HepG2 (cell line): ENCODE measurements around the gene SH2B2. TPM values are rescaled to one million over a fixed set of nuclear protein-coding genes. Genes with fewer than 3 reads are reported as not detected.

Experiments
- FOXM1 ChIP-seq: sonication (generic); formaldehyde crosslinking; IDR thresholded peaks from 2 replicates; pipeline ENCODE4 v1.5.0; 2020; ENCODE audit warnings: missing genetic modification reagents
- GFI1 ChIP-seq: sonication (generic); formaldehyde crosslinking; IDR thresholded peaks from 2 replicates; pipeline ENCODE4 v1.5.0; 2020; ENCODE audit warnings: missing genetic modification reagents, mild to moderate bottlenecking, borderline replicate concordance
- KDM5A ChIP-seq: fragments of 200-600 bp; sonication (generic); IDR thresholded peaks from 2 replicates; pipeline ENCODE4 v1.7.0; 2018; ENCODE audit warnings: antibody characterized with exemption, mild to moderate bottlenecking, low read length, borderline replicate concordance
- YY1 ChIP-seq: IDR thresholded peaks from 2 replicates; pipeline ENCODE4 v1.6.1; 2011; ENCODE audit warnings: low read length, low read depth, moderate library complexity, mild to moderate bottlenecking; ENCODE audit not compliant: insufficient read depth, insufficient replicate concordance
- ZNF441 ChIP-seq: sonication (generic); formaldehyde crosslinking; IDR thresholded peaks from 2 replicates; pipeline ENCODE4 v1.7.0; 2021; ENCODE audit warnings: missing genetic modification reagents, borderline replicate concordance
- ZNF607 ChIP-seq: sonication (generic); formaldehyde crosslinking; IDR thresholded peaks from 2 replicates; pipeline ENCODE4 v1.5.1; 2020; ENCODE audit warnings: missing genetic modification reagents, mild to moderate bottlenecking, borderline replicate concordance
- ZNF780A ChIP-seq: sonication (generic); formaldehyde crosslinking; IDR thresholded peaks from 2 replicates; pipeline ENCODE4 v1.8.0; 2022; ENCODE audit warnings: mild to moderate bottlenecking, missing genetic modification reagents, moderate library complexity
- polyA plus RNA-seq, 8 experiments: library from polyadenylated mRNA; depleted of rRNA in 3 of 8; stranded (reverse) in 7 of 8; unstranded in 1 of 8; fragments of >200 nt; fragmentation: Illumina TruSeq in 4 of 8; extraction: Trizol in 4 of 8; gene quantifications; 2 replicates each; pipeline versions ENCODE4 v1.2.1 to v1.2.3, GENCODE V29; 2011 to 2016; ENCODE audit warnings: low read depth in 4 of 8, missing spikeins in 1 of 8, mixed read lengths in 1 of 8; ENCODE audit not compliant: insufficient read depth in 1 of 8
- total RNA-seq, 5 experiments: library from RNA; depleted of rRNA; stranded (reverse); fragments of >200 nt; fragmentation: Illumina TruSeq; extraction: Trizol; gene quantifications; 2 replicates each; pipeline ENCODE4 v1.2.3, GENCODE V29; 2016; ENCODE audit warnings: low read depth in 1 of 5
- TF ChIP-seq, protein P1 (sequence below): sonication (generic); formaldehyde crosslinking; IDR thresholded peaks from 2 replicates; pipeline ENCODE4 v1.4.0; 2020; ENCODE audit warnings: missing genetic modification reagents
- TF ChIP-seq, protein P2 (sequence below): sonication (generic); formaldehyde crosslinking; IDR thresholded peaks from 2 replicates; pipeline ENCODE4 v1.4.0; 2020; ENCODE audit warnings: missing genetic modification reagents
- TF ChIP-seq, protein P3 (sequence below): sonication (generic); formaldehyde crosslinking; IDR thresholded peaks from 2 replicates; pipeline ENCODE4 v1.4.0; 2020; ENCODE audit warnings: missing genetic modification reagents
- TF ChIP-seq, protein P4 (sequence below): sonication (generic); formaldehyde crosslinking; IDR thresholded peaks from 2 replicates; pipeline ENCODE4 v1.4.0; 2020; ENCODE audit warnings: missing genetic modification reagents
- TF ChIP-seq, protein P5 (sequence below): sonication (generic); formaldehyde crosslinking; IDR thresholded peaks from 2 replicates; pipeline ENCODE4 v1.8.0; 2022; ENCODE audit warnings: missing genetic modification reagents, mild to moderate bottlenecking, moderate library complexity, borderline replicate concordance

Gene SH2B2
- total and polyA plus RNA-seq, 2 of the 13 experiments (the other 11 are each of a cell fraction or from before 2014, with no cell fraction given) = 0.46 to 1.3 TPM

DNA sequence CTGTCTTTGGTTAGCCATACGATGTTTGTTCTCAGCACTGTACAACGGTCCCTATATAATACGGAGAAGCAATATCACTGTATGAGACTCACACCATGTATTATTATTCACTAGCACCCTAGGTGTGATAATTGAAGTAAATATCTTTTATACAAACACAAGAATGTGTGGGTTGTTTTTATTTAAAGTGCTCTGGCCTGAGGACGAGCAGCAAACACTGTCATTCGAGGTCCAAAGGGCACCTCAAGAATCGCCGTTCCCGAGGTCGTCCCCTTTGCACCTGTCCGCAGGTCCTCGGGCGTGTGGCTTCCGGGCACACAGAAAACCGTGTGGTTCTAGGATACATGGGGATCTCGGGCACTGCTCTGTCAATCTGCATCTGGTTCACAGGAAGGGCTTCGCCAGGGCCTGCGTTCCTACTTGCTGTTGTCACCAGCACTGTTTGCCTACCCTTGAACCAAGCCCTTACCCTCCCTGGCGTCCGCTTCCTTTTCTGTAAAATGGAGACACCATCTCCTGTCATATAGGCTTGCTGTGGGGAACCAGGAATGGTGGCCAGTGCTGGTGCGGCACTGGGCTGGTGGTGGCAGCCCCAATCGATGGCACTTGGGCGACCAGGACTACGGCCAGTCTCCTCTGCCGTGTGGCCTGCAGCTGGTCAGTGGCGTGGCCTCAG lies 28.5 kb upstream of the SH2B2 start (continued):
- TF ChIP-seq YY1 = peak; percentile 38
- peak; percentile 83; the same call in 1 of the 2 replicates for TF ChIP-seq ZNF441 (CRISPR knock-in tag)
- TF ChIP-seq, protein P1, sequence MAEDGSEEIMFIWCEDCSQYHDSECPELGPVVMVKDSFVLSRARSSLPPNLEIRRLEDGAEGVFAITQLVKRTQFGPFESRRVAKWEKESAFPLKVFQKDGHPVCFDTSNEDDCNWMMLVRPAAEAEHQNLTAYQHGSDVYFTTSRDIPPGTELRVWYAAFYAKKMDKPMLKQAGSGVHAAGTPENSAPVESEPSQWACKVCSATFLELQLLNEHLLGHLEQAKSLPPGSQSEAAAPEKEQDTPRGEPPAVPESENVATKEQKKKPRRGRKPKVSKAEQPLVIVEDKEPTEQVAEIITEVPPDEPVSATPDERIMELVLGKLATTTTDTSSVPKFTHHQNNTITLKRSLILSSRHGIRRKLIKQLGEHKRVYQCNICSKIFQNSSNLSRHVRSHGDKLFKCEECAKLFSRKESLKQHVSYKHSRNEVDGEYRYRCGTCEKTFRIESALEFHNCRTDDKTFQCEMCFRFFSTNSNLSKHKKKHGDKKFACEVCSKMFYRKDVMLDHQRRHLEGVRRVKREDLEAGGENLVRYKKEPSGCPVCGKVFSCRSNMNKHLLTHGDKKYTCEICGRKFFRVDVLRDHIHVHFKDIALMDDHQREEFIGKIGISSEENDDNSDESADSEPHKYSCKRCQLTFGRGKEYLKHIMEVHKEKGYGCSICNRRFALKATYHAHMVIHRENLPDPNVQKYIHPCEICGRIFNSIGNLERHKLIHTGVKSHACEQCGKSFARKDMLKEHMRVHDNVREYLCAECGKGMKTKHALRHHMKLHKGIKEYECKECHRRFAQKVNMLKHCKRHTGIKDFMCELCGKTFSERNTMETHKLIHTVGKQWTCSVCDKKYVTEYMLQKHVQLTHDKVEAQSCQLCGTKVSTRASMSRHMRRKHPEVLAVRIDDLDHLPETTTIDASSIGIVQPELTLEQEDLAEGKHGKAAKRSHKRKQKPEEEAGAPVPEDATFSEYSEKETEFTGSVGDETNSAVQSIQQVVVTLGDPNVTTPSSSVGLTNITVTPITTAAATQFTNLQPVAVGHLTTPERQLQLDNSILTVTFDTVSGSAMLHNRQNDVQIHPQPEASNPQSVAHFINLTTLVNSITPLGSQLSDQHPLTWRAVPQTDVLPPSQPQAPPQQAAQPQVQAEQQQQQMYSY (CRISPR knock-in tag) = peak; percentile 53; the same call in 1 of the 2 replicates
- TF ChIP-seq, protein P2, sequence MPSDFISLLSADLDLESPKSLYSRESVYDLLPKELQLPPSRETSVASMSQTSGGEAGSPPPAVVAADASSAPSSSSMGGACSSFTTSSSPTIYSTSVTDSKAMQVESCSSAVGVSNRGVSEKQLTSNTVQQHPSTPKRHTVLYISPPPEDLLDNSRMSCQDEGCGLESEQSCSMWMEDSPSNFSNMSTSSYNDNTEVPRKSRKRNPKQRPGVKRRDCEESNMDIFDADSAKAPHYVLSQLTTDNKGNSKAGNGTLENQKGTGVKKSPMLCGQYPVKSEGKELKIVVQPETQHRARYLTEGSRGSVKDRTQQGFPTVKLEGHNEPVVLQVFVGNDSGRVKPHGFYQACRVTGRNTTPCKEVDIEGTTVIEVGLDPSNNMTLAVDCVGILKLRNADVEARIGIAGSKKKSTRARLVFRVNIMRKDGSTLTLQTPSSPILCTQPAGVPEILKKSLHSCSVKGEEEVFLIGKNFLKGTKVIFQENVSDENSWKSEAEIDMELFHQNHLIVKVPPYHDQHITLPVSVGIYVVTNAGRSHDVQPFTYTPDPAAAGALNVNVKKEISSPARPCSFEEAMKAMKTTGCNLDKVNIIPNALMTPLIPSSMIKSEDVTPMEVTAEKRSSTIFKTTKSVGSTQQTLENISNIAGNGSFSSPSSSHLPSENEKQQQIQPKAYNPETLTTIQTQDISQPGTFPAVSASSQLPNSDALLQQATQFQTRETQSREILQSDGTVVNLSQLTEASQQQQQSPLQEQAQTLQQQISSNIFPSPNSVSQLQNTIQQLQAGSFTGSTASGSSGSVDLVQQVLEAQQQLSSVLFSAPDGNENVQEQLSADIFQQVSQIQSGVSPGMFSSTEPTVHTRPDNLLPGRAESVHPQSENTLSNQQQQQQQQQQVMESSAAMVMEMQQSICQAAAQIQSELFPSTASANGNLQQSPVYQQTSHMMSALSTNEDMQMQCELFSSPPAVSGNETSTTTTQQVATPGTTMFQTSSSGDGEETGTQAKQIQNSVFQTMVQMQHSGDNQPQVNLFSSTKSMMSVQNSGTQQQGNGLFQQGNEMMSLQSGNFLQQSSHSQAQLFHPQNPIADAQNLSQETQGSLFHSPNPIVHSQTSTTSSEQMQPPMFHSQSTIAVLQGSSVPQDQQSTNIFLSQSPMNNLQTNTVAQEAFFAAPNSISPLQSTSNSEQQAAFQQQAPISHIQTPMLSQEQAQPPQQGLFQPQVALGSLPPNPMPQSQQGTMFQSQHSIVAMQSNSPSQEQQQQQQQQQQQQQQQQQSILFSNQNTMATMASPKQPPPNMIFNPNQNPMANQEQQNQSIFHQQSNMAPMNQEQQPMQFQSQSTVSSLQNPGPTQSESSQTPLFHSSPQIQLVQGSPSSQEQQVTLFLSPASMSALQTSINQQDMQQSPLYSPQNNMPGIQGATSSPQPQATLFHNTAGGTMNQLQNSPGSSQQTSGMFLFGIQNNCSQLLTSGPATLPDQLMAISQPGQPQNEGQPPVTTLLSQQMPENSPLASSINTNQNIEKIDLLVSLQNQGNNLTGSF (CRISPR knock-in tag) = peak; percentile 58; the same call in 1 of the 2 replicates
- TF ChIP-seq, protein P3, sequence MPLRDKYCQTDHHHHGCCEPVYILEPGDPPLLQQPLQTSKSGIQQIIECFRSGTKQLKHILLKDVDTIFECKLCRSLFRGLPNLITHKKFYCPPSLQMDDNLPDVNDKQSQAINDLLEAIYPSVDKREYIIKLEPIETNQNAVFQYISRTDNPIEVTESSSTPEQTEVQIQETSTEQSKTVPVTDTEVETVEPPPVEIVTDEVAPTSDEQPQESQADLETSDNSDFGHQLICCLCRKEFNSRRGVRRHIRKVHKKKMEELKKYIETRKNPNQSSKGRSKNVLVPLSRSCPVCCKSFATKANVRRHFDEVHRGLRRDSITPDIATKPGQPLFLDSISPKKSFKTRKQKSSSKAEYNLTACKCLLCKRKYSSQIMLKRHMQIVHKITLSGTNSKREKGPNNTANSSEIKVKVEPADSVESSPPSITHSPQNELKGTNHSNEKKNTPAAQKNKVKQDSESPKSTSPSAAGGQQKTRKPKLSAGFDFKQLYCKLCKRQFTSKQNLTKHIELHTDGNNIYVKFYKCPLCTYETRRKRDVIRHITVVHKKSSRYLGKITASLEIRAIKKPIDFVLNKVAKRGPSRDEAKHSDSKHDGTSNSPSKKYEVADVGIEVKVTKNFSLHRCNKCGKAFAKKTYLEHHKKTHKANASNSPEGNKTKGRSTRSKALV (CRISPR knock-in tag) = peak; percentile 76
- 0 out of 2 replicates have a peak, but pooled peaks have one; percentile 27 for TF ChIP-seq FOXM1 (CRISPR knock-in tag)
- peak; percentile 88 for TF ChIP-seq ZNF607 (CRISPR knock-in tag)
- TF ChIP-seq, protein P4, sequence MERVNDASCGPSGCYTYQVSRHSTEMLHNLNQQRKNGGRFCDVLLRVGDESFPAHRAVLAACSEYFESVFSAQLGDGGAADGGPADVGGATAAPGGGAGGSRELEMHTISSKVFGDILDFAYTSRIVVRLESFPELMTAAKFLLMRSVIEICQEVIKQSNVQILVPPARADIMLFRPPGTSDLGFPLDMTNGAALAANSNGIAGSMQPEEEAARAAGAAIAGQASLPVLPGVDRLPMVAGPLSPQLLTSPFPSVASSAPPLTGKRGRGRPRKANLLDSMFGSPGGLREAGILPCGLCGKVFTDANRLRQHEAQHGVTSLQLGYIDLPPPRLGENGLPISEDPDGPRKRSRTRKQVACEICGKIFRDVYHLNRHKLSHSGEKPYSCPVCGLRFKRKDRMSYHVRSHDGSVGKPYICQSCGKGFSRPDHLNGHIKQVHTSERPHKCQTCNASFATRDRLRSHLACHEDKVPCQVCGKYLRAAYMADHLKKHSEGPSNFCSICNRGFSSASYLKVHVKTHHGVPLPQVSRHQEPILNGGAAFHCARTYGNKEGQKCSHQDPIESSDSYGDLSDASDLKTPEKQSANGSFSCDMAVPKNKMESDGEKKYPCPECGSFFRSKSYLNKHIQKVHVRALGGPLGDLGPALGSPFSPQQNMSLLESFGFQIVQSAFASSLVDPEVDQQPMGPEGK (CRISPR knock-in tag) = no peak
- TF ChIP-seq GFI1 (CRISPR knock-in tag) = peak; percentile 66; the same call in 1 of the 2 replicates
- no peak for TF ChIP-seq KDM5A
- TF ChIP-seq, protein P5, sequence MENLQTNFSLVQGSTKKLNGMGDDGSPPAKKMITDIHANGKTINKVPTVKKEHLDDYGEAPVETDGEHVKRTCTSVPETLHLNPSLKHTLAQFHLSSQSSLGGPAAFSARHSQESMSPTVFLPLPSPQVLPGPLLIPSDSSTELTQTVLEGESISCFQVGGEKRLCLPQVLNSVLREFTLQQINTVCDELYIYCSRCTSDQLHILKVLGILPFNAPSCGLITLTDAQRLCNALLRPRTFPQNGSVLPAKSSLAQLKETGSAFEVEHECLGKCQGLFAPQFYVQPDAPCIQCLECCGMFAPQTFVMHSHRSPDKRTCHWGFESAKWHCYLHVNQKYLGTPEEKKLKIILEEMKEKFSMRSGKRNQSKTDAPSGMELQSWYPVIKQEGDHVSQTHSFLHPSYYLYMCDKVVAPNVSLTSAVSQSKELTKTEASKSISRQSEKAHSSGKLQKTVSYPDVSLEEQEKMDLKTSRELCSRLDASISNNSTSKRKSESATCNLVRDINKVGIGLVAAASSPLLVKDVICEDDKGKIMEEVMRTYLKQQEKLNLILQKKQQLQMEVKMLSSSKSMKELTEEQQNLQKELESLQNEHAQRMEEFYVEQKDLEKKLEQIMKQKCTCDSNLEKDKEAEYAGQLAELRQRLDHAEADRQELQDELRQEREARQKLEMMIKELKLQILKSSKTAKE (CRISPR knock-in tag) = peak; percentile 72
- 0 out of 2 replicates have a peak, but pooled peaks have one; percentile 55 for TF ChIP-seq ZNF780A (CRISPR knock-in tag)
